Transverse colon (tissue), 4 donors: Measurements from ENCODE around the gene LRRC37A3.
"Not testable (repeated sequence)": the region's sequence is repeated elsewhere in the genome, so short reads cannot be mapped to it uniquely, and the experiment has no call there.

ENCODE experiments used
- POLR2A ChIP-seq: fragments of 450-650 bp; IDR thresholded peaks from one replicate; pipeline ENCODE4 v1.6.1; 2016; ENCODE audit warnings: antibody characterized with exemption, mild to moderate bottlenecking, moderate library complexity
- POLR2AphosphoS5 ChIP-seq, 3 donors: sonication (generic); formaldehyde crosslinking; IDR thresholded peaks; one replicate each; pipeline ENCODE4 v1.6.1; 2016; ENCODE audit warnings: antibody characterized with exemption in 3 of 3
- TF ChIP-seq, protein P1 (sequence below), 5 experiments: fragments of 200-600 bp in 3 of 5; fragments of 450-650 bp in 2 of 5; sonication (generic) in 3 of 5; IDR thresholded peaks; 1 replicate in 2 of 5; 2 replicates in 3 of 5; pipeline ENCODE4 v1.5.1; 2016 to 2017; ENCODE audit warnings: antibody characterized with exemption in 5 of 5, inconsistent platforms in 3 of 5, mild to moderate bottlenecking in 2 of 5, moderate library complexity in 1 of 5

DNA sequence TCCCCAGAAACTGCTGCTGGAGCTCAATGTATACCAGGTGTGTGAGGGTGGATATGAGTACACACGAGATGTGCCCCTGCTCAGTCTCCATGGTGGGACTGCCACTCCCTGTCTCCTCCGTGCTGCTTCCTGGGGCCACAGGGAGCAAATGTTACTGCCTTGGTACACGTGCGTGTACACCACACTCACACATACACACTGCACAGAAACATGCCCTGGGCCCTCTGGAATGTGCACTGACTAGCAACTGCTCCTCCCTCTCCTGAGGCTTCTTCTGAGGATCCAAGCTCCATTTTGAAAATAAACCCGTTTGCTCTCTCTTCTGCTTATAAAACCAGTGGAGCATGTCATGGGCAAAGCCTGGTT, 103.5 kb downstream of the LRRC37A3 start:
- TF ChIP-seq, protein P1, sequence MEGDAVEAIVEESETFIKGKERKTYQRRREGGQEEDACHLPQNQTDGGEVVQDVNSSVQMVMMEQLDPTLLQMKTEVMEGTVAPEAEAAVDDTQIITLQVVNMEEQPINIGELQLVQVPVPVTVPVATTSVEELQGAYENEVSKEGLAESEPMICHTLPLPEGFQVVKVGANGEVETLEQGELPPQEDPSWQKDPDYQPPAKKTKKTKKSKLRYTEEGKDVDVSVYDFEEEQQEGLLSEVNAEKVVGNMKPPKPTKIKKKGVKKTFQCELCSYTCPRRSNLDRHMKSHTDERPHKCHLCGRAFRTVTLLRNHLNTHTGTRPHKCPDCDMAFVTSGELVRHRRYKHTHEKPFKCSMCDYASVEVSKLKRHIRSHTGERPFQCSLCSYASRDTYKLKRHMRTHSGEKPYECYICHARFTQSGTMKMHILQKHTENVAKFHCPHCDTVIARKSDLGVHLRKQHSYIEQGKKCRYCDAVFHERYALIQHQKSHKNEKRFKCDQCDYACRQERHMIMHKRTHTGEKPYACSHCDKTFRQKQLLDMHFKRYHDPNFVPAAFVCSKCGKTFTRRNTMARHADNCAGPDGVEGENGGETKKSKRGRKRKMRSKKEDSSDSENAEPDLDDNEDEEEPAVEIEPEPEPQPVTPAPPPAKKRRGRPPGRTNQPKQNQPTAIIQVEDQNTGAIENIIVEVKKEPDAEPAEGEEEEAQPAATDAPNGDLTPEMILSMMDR (IDR thresholded peaks at IDR 0.05): not testable (repeated sequence)
- not testable (repeated sequence) for TF ChIP-seq POLR2A; POLR2AphosphoS5 (IDR thresholded peaks at IDR 0.05)
